HepG2 (cell line): Measurements from ENCODE around the gene COX6A2. TPM values are rescaled to one million over a fixed set of nuclear protein-coding genes. Genes with fewer than 3 reads are reported as not detected.
A peak's percentile ranks its signal among the peaks of the same experiment; 100 is the strongest.

ENCODE experiments used
- ATAC-seq: fragments of 200-7000 bp; cut with Tn5 transposase; 3 replicates; pipeline ENCODE4 v1.9.1; 2020; ENCODE audit warnings: mild to moderate bottlenecking, moderate library complexity
- BruUV-seq: library from RNA; stranded (reverse); fragments of 400-500 nt; replicated peaks from 2 replicates; lab custom pipeline; 2021; lab: Mats Ljungman, UMichigan
- CTCF ChIA-PET: fragments of 300-600 bp; formaldehyde crosslinking; extraction: SDS; loops from one replicate; lab custom pipeline; 2021; ENCODE audit warnings: low total read pairs, inconsistent platforms, low intra/inter-chr PET ratio; lab: Yijun Ruan, JAX
- POLR2A ChIA-PET: fragments of 350-600 bp; sonication (Branson Sonifier 250); formaldehyde crosslinking; loops from one replicate; lab custom pipeline; 2020; ENCODE audit warnings: antibody characterized with exemption, inconsistent platforms; lab: Yijun Ruan, JAX
- DNase-seq: peaks from one replicate; pipeline ENCODE4 v3.0.0-alpha.2; 2015; ENCODE audit warnings: low spot score
- FAIRE-seq: peaks from 3 replicates; lab custom pipeline; 2011; peaks lifted over from hg19 to GRCh38; lab: Jason Lieb, UNC
- H2AFZ ChIP-seq: one replicate; pipeline ENCODE4 v1.6.1; 2011; ENCODE audit warnings: low read length, inconsistent platforms
- H3K27ac ChIP-seq: fragments of 300-600 bp; 3 replicates; pipeline ENCODE4 v1.8.0; 2011; ENCODE audit warnings: mixed run types, mild to moderate bottlenecking, mixed read lengths, low read length, inconsistent platforms; ENCODE audit not compliant: insufficient read depth; ENCODE audit errors: extremely low read length
- H3K27me3 ChIP-seq, 2 experiments: fragments of 200-600 bp in 1 of 2; 2 replicates in 1 of 2; 3 replicates in 1 of 2; pipeline versions ENCODE4 v1.6.0 to v1.8.0; 2011; ENCODE audit warnings: low read length in 2 of 2, mild to moderate bottlenecking in 2 of 2, moderate library complexity in 2 of 2, inconsistent platforms in 1 of 2; ENCODE audit not compliant: insufficient read depth in 2 of 2, control insufficient read depth in 1 of 2
- H3K36me3 ChIP-seq, 2 experiments: fragments of 200-600 bp in 1 of 2; replicated peaks in 1 of 2; 2 replicates in 1 of 2; 3 replicates in 1 of 2; pipeline versions ENCODE4 v1.5.1 to v1.8.0; 2011; ENCODE audit warnings: low read length in 2 of 2, inconsistent platforms in 1 of 2; ENCODE audit not compliant: insufficient read depth in 2 of 2, control insufficient read depth in 1 of 2
- H3K4me1 ChIP-seq: 2 replicates; pipeline ENCODE4 v1.5.1; 2012; ENCODE audit warnings: low read length, inconsistent platforms; ENCODE audit not compliant: insufficient read depth
- H3K4me2 ChIP-seq: 2 replicates; pipeline ENCODE4 v1.6.0; 2011; ENCODE audit warnings: low read depth, low read length, inconsistent platforms
- H3K4me3 ChIP-seq, 3 experiments: fragments of 200-600 bp in 1 of 3; sonication (generic), shearing (Covaris generic) in 1 of 3; replicated peaks in 1 of 3; 2 replicates each; pipeline ENCODE4 v1.5.1; 2011 to 2016; ENCODE audit warnings: low read length in 3 of 3, inconsistent platforms in 2 of 3, low read depth in 2 of 3, mild to moderate bottlenecking in 2 of 3, control low read depth in 1 of 3, mixed read lengths in 1 of 3; ENCODE audit not compliant: insufficient read depth in 1 of 3
- H3K79me2 ChIP-seq: one replicate; pipeline ENCODE4 v1.6.1; 2011; ENCODE audit warnings: low read length, inconsistent platforms; ENCODE audit not compliant: insufficient read depth
- H3K9ac ChIP-seq: 2 replicates; pipeline ENCODE4 v1.6.0; 2011; ENCODE audit warnings: mild to moderate bottlenecking, low read depth, low read length, inconsistent platforms; ENCODE audit not compliant: insufficient read depth
- H3K9me3 ChIP-seq: 2 replicates; pipeline ENCODE4 v1.5.1; 2012; ENCODE audit warnings: mild to moderate bottlenecking, low read length
- H4K20me1 ChIP-seq: 2 replicates; pipeline ENCODE4 v1.6.0; 2011; ENCODE audit warnings: inconsistent platforms, mild to moderate bottlenecking, low read length, moderate library complexity; ENCODE audit not compliant: insufficient read depth
- ERF ChIP-seq: IDR thresholded peaks from 2 replicates; pipeline ENCODE4 v1.6.1; 2018; ENCODE audit warnings: missing biosample characterization, missing genetic modification reagents
- PAX8 ChIP-seq: sonication (generic); formaldehyde crosslinking; IDR thresholded peaks from 2 replicates; pipeline ENCODE4 v1.8.0; 2022; ENCODE audit warnings: mild to moderate bottlenecking, missing genetic modification reagents, borderline replicate concordance
- YY1 ChIP-seq: IDR thresholded peaks from 2 replicates; pipeline ENCODE4 v1.6.1; 2011; ENCODE audit warnings: low read length, low read depth, moderate library complexity, mild to moderate bottlenecking; ENCODE audit not compliant: insufficient read depth, insufficient replicate concordance
- ZNF788 ChIP-seq: sonication (generic); formaldehyde crosslinking; IDR thresholded peaks from 2 replicates; pipeline ENCODE4 v1.5.0; 2020; ENCODE audit warnings: mild to moderate bottlenecking, missing genetic modification reagents, borderline replicate concordance
- WGBS: methylation state at CpG from one replicate; pipeline ENCODE4 v1.1.6; 2017; ENCODE audit warnings: low lambda C conversion rate; 5-methylcytosine and 5-hydroxymethylcytosine counted together
- in situ Hi-C: cut with HindIII; loops from 2 replicates; pipeline ENCODE4 v1.10.0; 2017; ENCODE audit warnings: low pct_unique_long_range_greater_than_20kb; ENCODE audit not compliant: extremely low pct_ligation_motif_present
- intact Hi-C: fragments of 100-400 bp; cut with micrococcal nuclease; formaldehyde crosslinking; loops from one replicate; pipeline ENCODE4 v1.10.0; 2022; ENCODE audit not compliant: unreplicated experiment
- polyA plus RNA-seq, 8 experiments: library from polyadenylated mRNA; depleted of rRNA in 3 of 8; stranded (reverse) in 7 of 8; unstranded in 1 of 8; fragments of >200 nt; fragmentation: Illumina TruSeq in 4 of 8; extraction: Trizol in 4 of 8; gene quantifications; 2 replicates each; pipeline versions ENCODE4 v1.2.1 to v1.2.3, GENCODE V29; 2011 to 2016; ENCODE audit warnings: low read depth in 4 of 8, missing spikeins in 1 of 8, mixed read lengths in 1 of 8; ENCODE audit not compliant: insufficient read depth in 1 of 8
- total RNA-seq, 5 experiments: library from RNA; depleted of rRNA; stranded (reverse); fragments of >200 nt; fragmentation: Illumina TruSeq; extraction: Trizol; gene quantifications; 2 replicates each; pipeline ENCODE4 v1.2.3, GENCODE V29; 2016; ENCODE audit warnings: low read depth in 1 of 5
- TF ChIP-seq, protein P1 (sequence below): IDR thresholded peaks from 2 replicates; pipeline ENCODE4 v1.6.1; 2018; ENCODE audit warnings: missing genetic modification reagents, mild to moderate bottlenecking, missing compliant biosample characterization
- TF ChIP-seq, protein P2 (sequence below), 2 experiments: fragments of 450-650 bp in 1 of 2; sonication (generic) in 1 of 2; formaldehyde crosslinking; IDR thresholded peaks; 2 replicates each; pipeline versions ENCODE4 v1.5.0 to v1.8.0; 2020 to 2022; ENCODE audit warnings: mild to moderate bottlenecking in 1 of 2, missing genetic modification reagents in 1 of 2
- TF ChIP-seq, protein P3 (sequence below): sonication (generic); formaldehyde crosslinking; IDR thresholded peaks from 2 replicates; pipeline ENCODE4 v1.5.1; 2020; ENCODE audit warnings: mild to moderate bottlenecking, moderate library complexity, missing genetic modification reagents
- TF ChIP-seq, protein P4 (sequence below): sonication (generic); formaldehyde crosslinking; IDR thresholded peaks from 2 replicates; pipeline ENCODE4 v1.5.0; 2020; ENCODE audit warnings: mild to moderate bottlenecking, missing genetic modification reagents, moderate library complexity
- TF ChIP-seq, protein P5 (sequence below): sonication (generic); formaldehyde crosslinking; IDR thresholded peaks from 2 replicates; pipeline ENCODE4 v1.8.0; 2022; ENCODE audit warnings: mild to moderate bottlenecking, missing genetic modification reagents; ENCODE audit not compliant: insufficient replicate concordance
- TF ChIP-seq, protein P6 (sequence below): sonication (generic); formaldehyde crosslinking; IDR thresholded peaks from 2 replicates; pipeline ENCODE4 v1.8.0; 2022; ENCODE audit warnings: missing genetic modification reagents, mild to moderate bottlenecking, moderate library complexity, borderline replicate concordance

The COX6A2 gene
- total and polyA plus RNA-seq, 2 of the 13 experiments (the other 11 are each of a cell fraction or from before 2014, with no cell fraction given) = not detected

DNA sequence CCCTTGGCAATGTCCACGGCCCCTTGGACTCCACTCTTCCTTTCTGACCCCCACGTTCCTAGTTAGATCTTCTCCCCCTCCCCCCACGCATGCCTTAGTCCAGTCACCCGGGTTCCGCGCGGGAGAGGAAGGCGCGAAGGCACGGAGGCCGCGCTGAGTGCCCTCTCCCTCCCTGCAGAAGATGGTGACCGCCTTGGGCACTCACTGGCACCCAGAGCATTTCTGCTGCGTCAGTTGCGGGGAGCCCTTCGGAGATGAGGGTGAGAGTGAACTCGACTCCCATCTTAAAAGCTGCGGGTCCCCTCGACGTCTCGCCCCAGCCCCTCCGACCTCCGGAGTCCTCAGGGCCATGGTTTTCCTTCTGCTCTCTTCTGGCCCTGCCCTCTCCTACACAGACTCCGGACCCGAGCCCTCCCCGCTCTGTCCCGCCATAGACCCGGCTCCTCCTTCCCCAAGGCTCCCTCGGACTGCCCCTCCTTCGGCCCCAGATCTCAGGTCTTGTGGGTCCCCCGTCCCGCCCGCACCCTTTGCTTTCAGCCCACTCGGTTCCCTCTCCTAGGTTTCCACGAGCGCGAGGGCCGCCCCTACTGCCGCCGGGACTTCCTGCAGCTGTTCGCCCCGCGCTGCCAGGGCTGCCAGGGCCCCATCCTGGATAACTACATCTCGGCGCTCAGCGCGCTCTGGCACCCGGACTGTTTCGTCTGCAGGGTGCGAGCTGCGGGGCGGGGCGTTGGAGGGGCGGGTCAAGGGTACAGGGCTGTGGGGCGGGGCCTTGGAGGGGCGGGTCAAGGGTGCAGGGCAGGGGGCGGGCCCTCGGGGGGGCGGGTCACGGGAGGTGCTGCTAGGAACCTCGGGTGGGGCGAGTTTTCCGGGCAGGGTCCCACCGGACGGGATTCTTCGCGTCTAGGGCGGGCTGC lies 48.4 kb upstream of the COX6A2 start:
- Histone ChIP-seq H3K9ac (peak overlapping the region; percentile 74), H3K27ac (peak overlapping the region; percentile 80), H3K79me2 (no peaks in the 10 kb centered on the region), H3K4me2 (peak overlapping the region; percentile 100), H3K4me1 (peaks cover 77% of the 10 kb centered on the region), H3K4me3 (peak overlapping the region; percentile 71 to 94 (median 92)), H3K27me3 (peaks cover 0 to 16% of the 10 kb centered on the region in 2 experiments; a peak in 3 of 5 replicates), H3K36me3 (no peaks in the 10 kb centered on the region), H2AFZ (no peak overlapping the region), H3K9me3 (no peaks in the 10 kb centered on the region), H4K20me1 (no peaks in the 10 kb centered on the region)
- intact Hi-C loops (loop anchor here (1.0 to 5.0 kb wide), 3 partner anchors 17 to 221 kb away; partner anchors contain the start of genes ARMC5 and RUSF1), in situ Hi-C loops (no loop called here)
- POLR2A ChIA-PET = interaction anchor here (0.9 to 5.0 kb wide), 14 partner anchors 8 to 397 kb away, joined by 4 to 110 read pairs (median 7); partner anchors contain the start of genes ARMC5, FUS, RUSF1 and ZNF267
- peak; percentile 63 for ATAC-seq
- 31% methylated on average over 47 of the region's 68 CpGs for WGBS
- CTCF ChIA-PET = no interaction called here
- peak; percentile 63 for DNase-seq
- no peak for FAIRE-seq
- no TSS peak for BruUV-seq
- TF ChIP-seq PAX8 = peak; percentile 3; the same call in 1 of the 2 replicates
- TF ChIP-seq, protein P1, sequence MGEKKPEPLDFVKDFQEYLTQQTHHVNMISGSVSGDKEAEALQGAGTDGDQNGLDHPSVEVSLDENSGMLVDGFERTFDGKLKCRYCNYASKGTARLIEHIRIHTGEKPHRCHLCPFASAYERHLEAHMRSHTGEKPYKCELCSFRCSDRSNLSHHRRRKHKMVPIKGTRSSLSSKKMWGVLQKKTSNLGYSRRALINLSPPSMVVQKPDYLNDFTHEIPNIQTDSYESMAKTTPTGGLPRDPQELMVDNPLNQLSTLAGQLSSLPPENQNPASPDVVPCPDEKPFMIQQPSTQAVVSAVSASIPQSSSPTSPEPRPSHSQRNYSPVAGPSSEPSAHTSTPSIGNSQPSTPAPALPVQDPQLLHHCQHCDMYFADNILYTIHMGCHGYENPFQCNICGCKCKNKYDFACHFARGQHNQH (CRISPR knock-in tag) = no peak
- TF ChIP-seq YY1 = peak; percentile 39
- TF ChIP-seq, protein P2, sequence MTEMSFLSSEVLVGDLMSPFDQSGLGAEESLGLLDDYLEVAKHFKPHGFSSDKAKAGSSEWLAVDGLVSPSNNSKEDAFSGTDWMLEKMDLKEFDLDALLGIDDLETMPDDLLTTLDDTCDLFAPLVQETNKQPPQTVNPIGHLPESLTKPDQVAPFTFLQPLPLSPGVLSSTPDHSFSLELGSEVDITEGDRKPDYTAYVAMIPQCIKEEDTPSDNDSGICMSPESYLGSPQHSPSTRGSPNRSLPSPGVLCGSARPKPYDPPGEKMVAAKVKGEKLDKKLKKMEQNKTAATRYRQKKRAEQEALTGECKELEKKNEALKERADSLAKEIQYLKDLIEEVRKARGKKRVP (CRISPR knock-in tag; IDR thresholded peaks at IDR 0.05) = peak in 1 of 2 experiments; percentile 34; a peak in 1 of 4 replicates
- 0 out of 2 replicates have a peak, but pooled peaks have one; percentile 2 for TF ChIP-seq ZNF788 (CRISPR knock-in tag)
- TF ChIP-seq, protein P3, sequence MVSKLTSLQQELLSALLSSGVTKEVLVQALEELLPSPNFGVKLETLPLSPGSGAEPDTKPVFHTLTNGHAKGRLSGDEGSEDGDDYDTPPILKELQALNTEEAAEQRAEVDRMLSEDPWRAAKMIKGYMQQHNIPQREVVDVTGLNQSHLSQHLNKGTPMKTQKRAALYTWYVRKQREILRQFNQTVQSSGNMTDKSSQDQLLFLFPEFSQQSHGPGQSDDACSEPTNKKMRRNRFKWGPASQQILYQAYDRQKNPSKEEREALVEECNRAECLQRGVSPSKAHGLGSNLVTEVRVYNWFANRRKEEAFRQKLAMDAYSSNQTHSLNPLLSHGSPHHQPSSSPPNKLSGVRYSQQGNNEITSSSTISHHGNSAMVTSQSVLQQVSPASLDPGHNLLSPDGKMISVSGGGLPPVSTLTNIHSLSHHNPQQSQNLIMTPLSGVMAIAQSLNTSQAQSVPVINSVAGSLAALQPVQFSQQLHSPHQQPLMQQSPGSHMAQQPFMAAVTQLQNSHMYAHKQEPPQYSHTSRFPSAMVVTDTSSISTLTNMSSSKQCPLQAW (CRISPR knock-in tag) = peak; percentile 52; the same call in 1 of the 2 replicates
- TF ChIP-seq, protein P4, sequence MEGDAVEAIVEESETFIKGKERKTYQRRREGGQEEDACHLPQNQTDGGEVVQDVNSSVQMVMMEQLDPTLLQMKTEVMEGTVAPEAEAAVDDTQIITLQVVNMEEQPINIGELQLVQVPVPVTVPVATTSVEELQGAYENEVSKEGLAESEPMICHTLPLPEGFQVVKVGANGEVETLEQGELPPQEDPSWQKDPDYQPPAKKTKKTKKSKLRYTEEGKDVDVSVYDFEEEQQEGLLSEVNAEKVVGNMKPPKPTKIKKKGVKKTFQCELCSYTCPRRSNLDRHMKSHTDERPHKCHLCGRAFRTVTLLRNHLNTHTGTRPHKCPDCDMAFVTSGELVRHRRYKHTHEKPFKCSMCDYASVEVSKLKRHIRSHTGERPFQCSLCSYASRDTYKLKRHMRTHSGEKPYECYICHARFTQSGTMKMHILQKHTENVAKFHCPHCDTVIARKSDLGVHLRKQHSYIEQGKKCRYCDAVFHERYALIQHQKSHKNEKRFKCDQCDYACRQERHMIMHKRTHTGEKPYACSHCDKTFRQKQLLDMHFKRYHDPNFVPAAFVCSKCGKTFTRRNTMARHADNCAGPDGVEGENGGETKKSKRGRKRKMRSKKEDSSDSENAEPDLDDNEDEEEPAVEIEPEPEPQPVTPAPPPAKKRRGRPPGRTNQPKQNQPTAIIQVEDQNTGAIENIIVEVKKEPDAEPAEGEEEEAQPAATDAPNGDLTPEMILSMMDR (CRISPR knock-in tag) = no peak
- no peak for TF ChIP-seq ERF (CRISPR knock-in tag)
- TF ChIP-seq, protein P5, sequence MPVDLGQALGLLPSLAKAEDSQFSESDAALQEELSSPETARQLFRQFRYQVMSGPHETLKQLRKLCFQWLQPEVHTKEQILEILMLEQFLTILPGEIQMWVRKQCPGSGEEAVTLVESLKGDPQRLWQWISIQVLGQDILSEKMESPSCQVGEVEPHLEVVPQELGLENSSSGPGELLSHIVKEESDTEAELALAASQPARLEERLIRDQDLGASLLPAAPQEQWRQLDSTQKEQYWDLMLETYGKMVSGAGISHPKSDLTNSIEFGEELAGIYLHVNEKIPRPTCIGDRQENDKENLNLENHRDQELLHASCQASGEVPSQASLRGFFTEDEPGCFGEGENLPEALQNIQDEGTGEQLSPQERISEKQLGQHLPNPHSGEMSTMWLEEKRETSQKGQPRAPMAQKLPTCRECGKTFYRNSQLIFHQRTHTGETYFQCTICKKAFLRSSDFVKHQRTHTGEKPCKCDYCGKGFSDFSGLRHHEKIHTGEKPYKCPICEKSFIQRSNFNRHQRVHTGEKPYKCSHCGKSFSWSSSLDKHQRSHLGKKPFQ (CRISPR knock-in tag) = peak; percentile 36
- TF ChIP-seq, protein P6, sequence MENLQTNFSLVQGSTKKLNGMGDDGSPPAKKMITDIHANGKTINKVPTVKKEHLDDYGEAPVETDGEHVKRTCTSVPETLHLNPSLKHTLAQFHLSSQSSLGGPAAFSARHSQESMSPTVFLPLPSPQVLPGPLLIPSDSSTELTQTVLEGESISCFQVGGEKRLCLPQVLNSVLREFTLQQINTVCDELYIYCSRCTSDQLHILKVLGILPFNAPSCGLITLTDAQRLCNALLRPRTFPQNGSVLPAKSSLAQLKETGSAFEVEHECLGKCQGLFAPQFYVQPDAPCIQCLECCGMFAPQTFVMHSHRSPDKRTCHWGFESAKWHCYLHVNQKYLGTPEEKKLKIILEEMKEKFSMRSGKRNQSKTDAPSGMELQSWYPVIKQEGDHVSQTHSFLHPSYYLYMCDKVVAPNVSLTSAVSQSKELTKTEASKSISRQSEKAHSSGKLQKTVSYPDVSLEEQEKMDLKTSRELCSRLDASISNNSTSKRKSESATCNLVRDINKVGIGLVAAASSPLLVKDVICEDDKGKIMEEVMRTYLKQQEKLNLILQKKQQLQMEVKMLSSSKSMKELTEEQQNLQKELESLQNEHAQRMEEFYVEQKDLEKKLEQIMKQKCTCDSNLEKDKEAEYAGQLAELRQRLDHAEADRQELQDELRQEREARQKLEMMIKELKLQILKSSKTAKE (CRISPR knock-in tag) = 0 out of 2 replicates have a peak, but pooled peaks have one; percentile 10
